Islet precursor cell (in vitro differentiated cells): ENCODE measurements around the gene UBA52.
A peak's percentile ranks its signal among the peaks of the same experiment; 100 is the strongest.

ENCODE experiments used
- DNase-seq: peaks from one replicate; pipeline ENCODE4 v3.0.0-alpha.2; 2018

UBA52 gene

DNA sequence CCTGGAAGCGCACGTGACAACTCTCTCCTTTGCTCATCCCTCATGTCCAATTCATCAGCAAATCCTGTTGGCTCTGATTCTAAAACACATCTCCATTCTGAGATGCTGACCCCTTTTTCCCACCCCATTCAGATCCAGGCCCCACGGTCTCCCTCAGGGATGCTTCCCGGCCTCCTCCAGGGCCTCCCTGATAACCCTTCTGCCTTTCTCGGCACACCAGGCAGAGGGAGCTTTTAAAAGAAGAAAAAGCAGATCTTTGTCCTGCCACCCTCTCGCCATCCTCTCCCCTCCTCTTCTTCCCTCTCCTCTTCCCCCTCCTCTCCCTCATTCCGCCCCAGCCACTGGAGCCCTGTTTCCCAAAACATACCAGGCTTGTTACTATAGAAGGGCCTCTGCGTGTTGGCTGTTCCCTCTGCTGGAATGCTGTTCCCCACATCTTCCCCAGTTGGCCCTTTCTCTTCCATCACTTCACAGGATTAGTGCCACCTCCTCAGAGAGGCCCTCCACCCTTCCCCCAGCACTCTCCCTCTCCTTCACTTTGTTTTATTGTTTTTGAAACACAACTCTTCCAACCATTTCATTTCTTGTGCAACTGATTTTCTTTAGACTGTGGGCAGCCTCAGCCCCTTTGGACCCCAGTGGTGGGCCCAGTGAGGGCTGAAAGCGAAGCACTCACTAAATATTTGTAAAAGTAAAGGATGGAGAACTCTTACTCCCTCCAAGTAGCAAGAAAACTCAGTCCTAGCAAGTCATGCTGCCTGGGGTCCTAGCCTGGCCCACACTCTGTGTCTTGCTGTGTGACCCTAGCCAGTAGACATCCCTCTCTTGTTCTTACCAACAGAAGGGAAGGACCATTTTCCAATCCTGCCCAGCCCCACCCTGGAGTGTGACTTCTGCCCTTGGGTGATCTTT, 37.4 kb downstream of the UBA52 start:
- DNase-seq: no peak

DNA sequence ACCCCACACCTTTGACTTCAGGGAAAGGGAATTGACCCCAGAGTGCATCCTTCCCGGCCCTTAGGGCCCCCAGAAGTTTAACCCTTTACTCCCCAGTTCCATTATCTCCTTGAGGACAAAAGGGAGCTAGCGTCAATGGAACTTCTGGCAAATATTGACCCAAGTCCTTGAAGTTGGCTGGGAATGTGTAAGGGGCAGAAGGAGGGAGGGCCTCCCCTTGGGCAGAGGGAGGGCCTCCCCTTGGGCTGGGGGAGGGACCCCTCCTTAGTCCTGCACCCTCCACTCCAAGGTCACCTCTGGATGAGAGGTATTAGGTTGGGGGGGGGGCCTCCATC, 38.0 kb downstream of the UBA52 start:
- DNase-seq: no peak

DNA sequence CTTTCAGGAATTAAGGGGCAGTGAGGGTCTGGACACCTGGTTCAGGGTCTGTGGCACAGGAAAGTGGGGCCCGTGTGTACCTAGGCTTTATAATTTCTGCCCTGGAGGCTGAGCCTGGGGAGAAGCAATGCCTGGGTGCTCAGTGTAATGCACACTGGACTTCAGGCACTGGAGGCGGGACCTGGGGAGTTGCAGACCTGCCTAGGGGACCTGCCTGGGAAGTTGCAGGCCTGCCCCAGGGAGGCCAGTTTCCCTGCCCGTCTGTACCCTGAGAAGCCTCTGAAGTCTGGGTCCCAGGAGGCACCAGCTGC, 38.5 kb downstream of the UBA52 start:
- DNase-seq: no peak

DNA sequence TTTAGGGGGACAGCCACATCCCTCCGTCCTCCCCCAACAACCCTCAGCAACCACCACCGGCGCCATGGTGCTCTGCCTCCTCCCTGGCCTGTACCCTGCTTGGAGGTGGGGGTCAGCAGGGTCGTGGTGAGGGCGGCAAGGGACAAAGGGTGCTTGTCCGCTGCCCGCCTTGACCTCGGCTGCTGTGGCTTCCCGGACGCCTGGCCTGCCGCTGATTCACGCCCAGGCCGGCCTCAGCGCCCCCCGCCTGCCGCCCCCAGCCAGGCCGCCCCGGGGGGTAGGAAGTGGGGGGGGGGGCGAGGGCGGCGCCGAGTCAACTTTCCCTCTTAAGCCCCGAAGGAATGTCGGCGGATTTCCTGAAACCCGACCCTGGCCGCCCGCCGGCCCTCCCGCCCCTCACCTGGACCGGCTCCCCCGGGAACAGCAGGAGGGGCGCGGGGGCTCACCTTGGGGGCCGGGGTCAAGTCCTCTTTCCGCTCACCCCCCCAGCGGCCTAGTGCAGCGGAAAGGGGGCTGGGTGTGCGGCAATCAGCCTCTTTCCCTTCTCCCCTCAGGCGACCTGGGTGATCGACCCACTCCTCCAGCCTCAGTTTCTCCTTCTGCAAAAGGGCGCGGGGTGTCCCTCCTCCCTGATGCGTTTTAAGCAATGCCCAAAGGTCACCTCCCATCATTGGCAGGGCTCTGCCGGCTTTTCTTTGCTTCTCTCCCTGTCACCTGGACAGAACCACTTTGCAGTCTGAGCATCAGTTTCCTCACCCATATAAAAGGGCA, 39.1 kb downstream of the UBA52 start:
- peak; percentile 72 for DNase-seq

DNA sequence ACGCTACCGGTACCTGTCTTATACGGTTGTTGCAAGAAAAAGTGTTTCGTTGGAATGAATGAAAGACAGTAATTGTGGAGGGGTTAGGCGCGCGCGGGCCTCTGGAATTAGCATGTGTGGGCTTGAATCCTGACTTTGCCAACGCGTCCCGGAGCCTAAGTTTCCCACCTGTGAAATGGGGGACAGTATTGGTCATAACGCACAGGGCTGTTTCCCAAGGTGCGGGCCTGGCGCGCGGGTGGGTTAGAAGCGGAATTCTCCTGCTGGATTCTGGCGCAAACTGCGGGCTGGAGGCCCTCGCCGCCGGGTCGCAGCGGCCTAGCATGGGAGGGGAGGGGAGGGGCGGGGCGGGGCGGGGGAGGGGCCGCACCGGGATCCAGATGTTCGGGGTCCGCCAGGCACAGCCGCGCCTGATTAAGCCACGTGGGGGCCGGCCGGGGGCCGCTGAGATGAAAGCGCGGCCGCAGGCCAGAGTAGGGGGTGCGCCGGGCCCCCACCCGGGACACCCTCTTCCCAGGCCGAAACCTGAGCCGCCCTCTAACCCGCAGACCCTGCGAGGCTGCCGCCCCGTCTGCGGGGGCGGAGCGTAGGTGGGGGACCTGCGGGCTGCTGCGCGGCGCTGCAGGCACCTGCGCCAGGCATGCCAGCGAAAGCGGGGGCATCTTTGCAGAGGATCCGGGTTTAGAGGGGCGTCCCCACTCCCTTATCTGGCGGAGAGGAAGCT, 39.8 kb downstream of the UBA52 start:
- peak; percentile 72 for DNase-seq

DNA sequence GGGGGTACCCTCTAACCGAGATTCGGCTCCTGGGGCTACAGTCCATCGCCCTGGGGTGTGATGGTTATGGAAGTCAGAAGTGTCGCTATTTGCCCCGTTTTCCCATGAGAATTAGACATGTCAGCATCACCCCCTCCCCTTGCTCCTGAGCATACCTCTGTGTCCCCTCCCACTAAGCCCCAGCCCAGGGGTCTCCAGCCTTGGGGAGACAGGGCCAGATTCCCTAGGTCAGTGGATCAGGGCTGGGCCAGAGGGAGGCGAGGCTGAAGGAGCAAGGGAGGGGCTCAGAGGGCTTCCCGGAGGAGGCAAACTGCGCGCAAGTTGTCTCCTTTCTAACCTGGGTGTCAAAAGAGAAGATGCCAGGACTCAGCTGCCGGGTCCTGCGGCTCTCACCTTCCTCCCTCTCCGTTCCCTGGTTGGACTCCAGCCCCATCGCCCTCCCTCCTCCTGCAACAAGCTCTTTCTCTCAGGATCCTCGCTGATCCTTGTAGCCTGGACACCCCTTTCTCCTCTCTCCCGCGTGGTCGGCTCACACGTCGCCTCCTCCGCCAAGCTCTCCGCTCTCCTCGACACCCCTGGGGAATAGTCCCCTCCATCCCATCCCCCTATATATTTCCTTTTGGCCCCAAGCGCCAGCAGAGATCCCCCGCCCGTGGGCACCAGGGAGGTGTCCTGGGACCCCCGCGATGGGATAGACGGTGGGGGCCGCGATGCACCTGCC, 40.6 kb downstream of the UBA52 start:
- DNase-seq: no peak

DNA sequence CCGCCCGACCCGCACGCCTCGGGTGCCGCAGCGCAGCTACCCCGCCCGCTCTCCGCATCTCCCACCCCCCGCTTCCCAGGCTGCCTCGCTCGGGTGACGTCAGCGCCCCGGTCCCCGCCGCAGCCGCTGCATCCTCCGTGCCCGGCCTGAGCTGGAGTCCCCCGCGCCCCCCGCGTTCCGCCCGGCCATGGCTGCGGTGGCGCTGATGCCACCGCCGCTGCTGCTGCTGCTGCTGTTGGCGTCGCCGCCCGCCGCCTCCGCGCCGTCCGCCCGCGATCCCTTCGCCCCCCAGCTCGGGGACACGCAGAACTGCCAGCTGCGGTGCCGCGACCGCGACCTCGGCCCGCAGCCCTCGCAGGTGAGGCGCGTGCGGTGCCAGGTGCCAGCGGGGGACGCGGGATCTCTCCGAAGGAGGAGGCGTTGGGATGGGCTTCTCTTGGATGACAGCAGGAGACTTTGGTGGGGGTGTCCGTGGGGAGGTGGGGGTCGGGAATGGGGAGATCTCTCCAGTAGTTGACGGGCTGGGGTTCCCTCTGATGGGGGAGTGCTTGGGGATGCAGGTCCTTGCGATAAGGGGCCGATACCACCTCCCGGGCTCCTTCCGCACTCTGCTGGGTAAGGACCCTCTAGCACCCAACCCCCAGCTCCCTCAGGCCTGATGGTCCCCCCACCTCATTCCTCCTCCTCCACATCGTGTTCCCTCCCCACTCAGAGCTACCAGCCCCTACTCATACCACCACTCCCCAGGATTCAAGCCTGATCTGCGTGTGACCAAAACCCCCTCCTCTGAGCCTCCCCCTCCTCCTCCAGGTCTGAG, 41.3 kb downstream of the UBA52 start, which contains the start of gene TMEM59L:
Gene TMEM59L, plus strand, starts transcription at position 99 of the 817 bp plus-strand sequence. Its CDS starts 89 bp downstream, at position 188.
- DNase-seq: no peak

DNA sequence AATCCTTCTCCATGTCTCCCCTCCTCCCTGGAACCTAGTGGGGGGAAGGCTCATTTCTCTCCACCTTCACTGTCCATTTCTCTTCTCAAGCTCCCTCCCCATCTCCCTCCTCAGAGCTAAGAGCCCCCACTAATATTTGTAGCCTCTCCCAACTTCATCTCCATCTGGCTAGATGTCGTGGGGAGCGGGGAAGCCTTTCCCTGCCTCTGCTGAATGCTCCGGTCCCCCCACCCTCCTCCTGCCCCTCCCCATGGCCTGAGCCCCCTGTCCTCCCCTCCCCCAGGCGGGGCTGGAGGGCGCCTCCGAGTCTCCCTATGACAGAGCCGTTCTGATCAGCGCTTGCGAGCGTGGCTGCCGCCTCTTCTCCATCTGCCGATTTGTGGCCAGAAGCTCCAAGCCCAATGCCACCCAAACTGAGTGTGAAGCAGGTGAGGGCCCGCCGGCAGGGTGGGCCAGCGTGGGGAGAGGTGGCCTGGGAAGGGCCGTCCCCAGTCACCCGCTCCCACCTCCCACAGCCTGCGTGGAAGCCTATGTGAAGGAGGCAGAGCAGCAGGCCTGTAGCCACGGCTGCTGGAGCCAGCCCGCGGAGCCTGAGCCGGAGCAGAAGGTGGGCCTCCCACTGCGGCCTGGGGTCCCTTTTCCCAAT, 42.1 kb downstream of the UBA52 start:
- no peak for DNase-seq

DNA sequence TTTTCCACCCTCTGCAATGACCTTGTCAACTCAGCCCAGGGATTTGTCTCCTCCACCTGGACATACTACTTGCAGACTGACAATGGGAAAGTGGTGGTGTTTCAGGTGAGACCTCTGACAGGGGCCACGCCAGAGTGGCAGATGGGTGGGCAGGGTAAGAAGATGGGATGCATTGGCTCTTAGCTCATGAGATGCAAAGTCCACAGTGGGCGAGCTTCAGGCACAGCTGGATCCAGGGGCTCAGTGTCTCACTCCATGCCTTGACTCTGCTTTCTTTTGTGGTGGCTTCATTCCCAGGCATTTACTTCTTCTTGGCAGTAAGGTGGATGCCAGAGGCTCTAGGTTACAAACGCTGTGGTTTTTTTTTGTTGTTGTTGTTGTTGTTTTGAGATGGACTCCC, 44.4 kb downstream of the UBA52 start:
- no peak for DNase-seq

DNA sequence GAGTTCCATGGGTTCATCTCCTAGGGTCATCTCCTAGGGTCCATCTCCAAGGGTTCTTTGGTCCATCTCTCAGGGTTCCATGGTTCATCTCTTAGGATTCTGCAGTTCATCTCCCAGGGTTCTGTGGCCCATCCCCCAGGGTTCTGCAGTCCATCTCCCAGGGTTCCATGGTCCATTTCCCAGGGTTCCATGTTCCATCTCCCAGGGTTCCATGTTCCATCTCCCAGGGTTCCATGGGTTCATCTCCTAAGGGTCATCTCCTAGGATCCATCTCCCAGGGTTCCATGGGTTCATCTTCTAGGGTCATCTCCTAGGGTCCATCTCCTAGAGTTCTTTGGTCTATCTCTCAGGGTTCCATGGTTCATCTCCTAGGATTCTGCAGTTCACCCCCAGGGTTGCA, 45.9 kb downstream of the UBA52 start:
- DNase-seq: no peak

DNA sequence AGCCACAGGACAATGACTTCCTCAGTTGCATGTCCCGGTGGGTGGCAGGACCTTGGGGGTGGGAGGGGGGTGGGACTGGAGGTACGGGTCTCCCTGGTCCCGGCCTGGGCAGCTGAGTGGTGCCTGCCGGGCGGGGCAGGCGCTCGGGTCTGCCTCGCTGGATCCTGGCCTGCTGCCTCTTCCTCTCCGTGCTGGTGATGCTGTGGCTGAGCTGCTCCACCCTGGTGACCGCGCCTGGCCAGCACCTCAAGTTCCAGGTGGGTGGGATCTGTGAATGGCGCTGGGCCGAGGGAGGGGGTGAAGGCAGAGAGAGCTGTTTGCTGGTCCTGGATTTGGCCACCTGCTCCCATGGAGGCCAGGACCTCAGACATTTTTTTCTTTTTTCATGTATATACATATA, 46.6 kb downstream of the UBA52 start:
- no peak for DNase-seq

DNA sequence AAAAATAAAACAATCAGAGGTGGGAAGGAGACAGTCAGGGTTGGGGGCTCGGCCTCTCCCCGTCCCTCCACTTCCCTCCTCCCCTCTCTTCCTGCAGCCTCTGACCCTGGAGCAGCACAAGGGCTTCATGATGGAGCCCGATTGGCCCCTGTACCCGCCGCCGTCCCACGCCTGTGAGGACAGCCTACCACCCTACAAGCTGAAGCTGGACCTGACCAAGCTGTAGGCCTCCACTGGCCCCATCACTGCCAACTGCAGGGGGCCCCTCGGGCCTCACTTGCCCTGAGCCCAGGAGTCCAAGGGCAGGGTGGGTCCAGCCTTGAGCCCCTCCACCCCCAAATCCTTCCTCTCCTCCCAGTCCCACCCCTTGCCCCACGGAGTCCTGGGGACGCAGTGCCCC, 48.7 kb downstream of the UBA52 start:
- no peak for DNase-seq

DNA sequence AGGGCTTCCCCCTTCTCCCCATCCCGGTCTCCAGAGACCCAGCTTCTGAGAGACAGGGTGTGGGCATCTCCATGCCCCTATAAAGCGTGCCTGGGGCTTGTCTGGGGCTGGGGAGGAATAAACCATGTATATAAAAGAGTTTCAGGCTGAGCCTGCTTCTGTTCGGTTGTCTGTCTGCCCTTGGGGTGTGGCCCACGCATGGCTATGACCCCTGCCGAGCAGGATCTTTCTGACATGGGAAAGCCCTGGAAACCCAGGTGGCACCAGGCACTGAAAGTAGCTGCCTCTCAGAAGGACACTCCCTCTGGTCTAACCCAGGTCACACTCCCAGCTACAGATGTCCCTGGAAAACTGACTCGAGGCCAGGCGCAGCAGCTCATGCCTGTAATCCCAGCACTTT, 49.2 kb downstream of the UBA52 start:
- DNase-seq: no peak

DNA sequence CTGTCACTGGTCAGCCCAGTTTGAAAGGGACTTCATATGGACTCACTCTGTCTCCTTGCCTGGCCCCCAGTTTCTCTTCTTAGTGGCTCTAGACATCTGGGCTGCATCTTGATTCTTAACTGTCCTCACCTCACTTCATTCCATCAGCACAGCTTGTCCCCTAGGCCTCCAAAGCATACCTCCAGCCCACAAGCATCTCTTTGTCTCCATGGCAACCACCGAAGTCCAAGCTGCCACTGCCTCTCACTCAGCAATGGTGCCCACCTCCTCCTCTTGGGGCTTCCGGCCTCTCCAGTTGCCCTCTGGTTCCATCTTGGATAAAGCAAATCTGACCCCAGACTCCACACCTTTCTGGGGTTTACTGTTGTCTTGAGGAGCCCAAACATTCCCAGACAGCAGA, 55.2 kb downstream of the UBA52 start:
- no peak for DNase-seq
